ENCODE measurements around the gene TSHR.
"Not testable (repeated sequence)": the region's sequence is repeated elsewhere in the genome, so short reads cannot be mapped to it uniquely, and the experiment has no call there.

TSHR gene

GRCh38 chr14:80955416-80955941 is at the start of gene TSHR:
TSHR (plus strand) TSS chr14:80955621; CDS start chr14:80955681, 60 bp downstream.
- no peak for DNase-seq

GRCh38 chr14:80906336-80906735 is 49.1 kb upstream of the TSHR start:
- no peak for DNase-seq

- DNase-seq, result no peak
Observed at GRCh38 chr14:80906946-80907345, 48.5 kb upstream of the TSHR start.

- DNase-seq, result not testable (repeated sequence)
Observed at GRCh38 chr14:80912013-80912412, 43.4 kb upstream of the TSHR start.

- no peak for DNase-seq
Observed at GRCh38 chr14:80919622-80920021, 35.8 kb upstream of the TSHR start.

GRCh38 chr14:80923368-80923767 is 32.1 kb upstream of the TSHR start:
- no peak for DNase-seq

GRCh38 chr14:80924365-80925103 is 30.9 kb upstream of the TSHR start:
- DNase-seq, result no peak

- no peak for DNase-seq
Observed at GRCh38 chr14:80926397-80927082, 28.9 kb upstream of the TSHR start.

- DNase-seq, result no peak
Observed at GRCh38 chr14:80927083-80927989, 28.1 kb upstream of the TSHR start.

GRCh38 chr14:80930095-80930494 is 25.3 kb upstream of the TSHR start:
- DNase-seq, result no peak

- peak; percentile 75 for DNase-seq
Observed at GRCh38 chr14:80930836-80931389, 24.5 kb upstream of the TSHR start.

- no peak for DNase-seq
Observed at GRCh38 chr14:80933282-80933681, 22.1 kb upstream of the TSHR start.

- DNase-seq, result no peak
Observed at GRCh38 chr14:80933686-80934085, 21.7 kb upstream of the TSHR start.

GRCh38 chr14:80940146-80940545 is 15.3 kb upstream of the TSHR start:
- DNase-seq, result no peak

- peak; percentile 90 for DNase-seq
Observed at GRCh38 chr14:80941241-80942185, 13.9 kb upstream of the TSHR start, which contains the start of gene CEP128. CEP128 (minus strand) TSS chr14:80941738.

- no peak for DNase-seq
Observed at GRCh38 chr14:80942191-80942600, 13.2 kb upstream of the TSHR start.

GRCh38 chr14:80944861-80945617 is 10.4 kb upstream of the TSHR start:
- DNase-seq, result no peak

- DNase-seq, result no peak
Observed at GRCh38 chr14:80946187-80946586, 9.2 kb upstream of the TSHR start.

- DNase-seq, result peak; percentile 21
Observed at GRCh38 chr14:80946797-80947196, 8.6 kb upstream of the TSHR start.

- DNase-seq, result no peak
Observed at GRCh38 chr14:80948291-80948690, 7.1 kb upstream of the TSHR start.

GRCh38 chr14:80951491-80951890 is 3.9 kb upstream of the TSHR start:
- no peak for DNase-seq
